Measurements from ENCODE around the gene ZNF385B.

GRCh38 chr2:179826297-179826696 is 35.1 kb downstream of the ZNF385B start:
- TF ChIP-seq, protein P1, sequence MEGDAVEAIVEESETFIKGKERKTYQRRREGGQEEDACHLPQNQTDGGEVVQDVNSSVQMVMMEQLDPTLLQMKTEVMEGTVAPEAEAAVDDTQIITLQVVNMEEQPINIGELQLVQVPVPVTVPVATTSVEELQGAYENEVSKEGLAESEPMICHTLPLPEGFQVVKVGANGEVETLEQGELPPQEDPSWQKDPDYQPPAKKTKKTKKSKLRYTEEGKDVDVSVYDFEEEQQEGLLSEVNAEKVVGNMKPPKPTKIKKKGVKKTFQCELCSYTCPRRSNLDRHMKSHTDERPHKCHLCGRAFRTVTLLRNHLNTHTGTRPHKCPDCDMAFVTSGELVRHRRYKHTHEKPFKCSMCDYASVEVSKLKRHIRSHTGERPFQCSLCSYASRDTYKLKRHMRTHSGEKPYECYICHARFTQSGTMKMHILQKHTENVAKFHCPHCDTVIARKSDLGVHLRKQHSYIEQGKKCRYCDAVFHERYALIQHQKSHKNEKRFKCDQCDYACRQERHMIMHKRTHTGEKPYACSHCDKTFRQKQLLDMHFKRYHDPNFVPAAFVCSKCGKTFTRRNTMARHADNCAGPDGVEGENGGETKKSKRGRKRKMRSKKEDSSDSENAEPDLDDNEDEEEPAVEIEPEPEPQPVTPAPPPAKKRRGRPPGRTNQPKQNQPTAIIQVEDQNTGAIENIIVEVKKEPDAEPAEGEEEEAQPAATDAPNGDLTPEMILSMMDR (IDR thresholded peaks at IDR 0.05; ENCODE audit: poor library complexity, severe bottlenecking): no peak
- TF ChIP-seq EP300 (conservative IDR thresholded peaks at IDR 0.05; ENCODE audit: poor library complexity, severe bottlenecking) (no peak), EZH2 (IDR thresholded peaks at IDR 0.05; ENCODE audit: borderline replicate concordance, insufficient read depth, low read length, poor library complexity, severe bottlenecking) (no peak)

All from neural cell (in vitro differentiated cells).